HCT116 (cell line): ENCODE data around the gene PHACTR1. TPM values are rescaled to one million over a fixed set of nuclear protein-coding genes. Genes with fewer than 3 reads are reported as not detected.

Experiments
- ATAC-seq: fragments of 200-7000 bp; cut with Tn5 transposase; 2 replicates; pipeline ENCODE4 v1.9.1; 2020; ENCODE audit warnings: mild to moderate bottlenecking, moderate library complexity
- BruUV-seq: library from RNA; stranded (reverse); fragments of 400-500 nt; replicated peaks from 2 replicates; lab custom pipeline; 2021; lab: Mats Ljungman, UMichigan
- CTCF ChIA-PET: fragments of 300-600 bp; sonication (Branson Sonifier 250); formaldehyde crosslinking; loops from one replicate; lab custom pipeline; 2021; ENCODE audit warnings: antibody characterized with exemption; lab: Charles Lee
- POLR2A ChIA-PET: fragments of 300-600, 350-600 bp; sonication (Branson Sonifier 250); formaldehyde crosslinking; loops from one replicate; lab custom pipeline; 2021; ENCODE audit warnings: antibody characterized with exemption; lab: Charles Lee
- RAD21 ChIA-PET, 2 experiments: fragments of 300-600 bp; sonication (Branson Sonifier 250); formaldehyde crosslinking; loops; one replicate each; lab custom pipeline; 2023; ENCODE audit warnings: low total read pairs in 2 of 2; ENCODE audit not compliant: uncharacterized antibody in 2 of 2, unreplicated experiment in 2 of 2, low non-redundant PET in 1 of 2; lab: Charles Lee
- DNase-seq: peaks from one replicate; pipeline ENCODE4 v3.0.0-alpha.2; 2010; ENCODE audit warnings: low read depth, low spot score
- H2AFZ ChIP-seq: fragments of 200-600 bp; shearing (Covaris generic), sonication (generic); 2 replicates; pipeline ENCODE4 v1.6.1; 2017; ENCODE audit warnings: low read depth, mixed run types, mixed read lengths, antibody characterized with exemption, low read length; ENCODE audit not compliant: poor library complexity, severe bottlenecking
- H3K27ac ChIP-seq: 2 replicates; pipeline ENCODE4 v1.5.1; 2012; ENCODE audit warnings: low read depth, low read length
- H3K27me3 ChIP-seq: fragments of 200-600 bp; sonication (generic); 2 replicates; pipeline ENCODE4 v1.6.1; 2016; ENCODE audit warnings: mixed run types, low read length, mixed read lengths; ENCODE audit not compliant: insufficient read depth
- H3K36me3 ChIP-seq, 2 experiments: fragments of 200-500 bp in 1 of 2; fragments of 200-600 bp in 1 of 2; sonication (Bioruptor generic) in 1 of 2; sonication (generic) in 1 of 2; 2 replicates each; pipeline versions ENCODE4 v1.5.1 to v1.6.1; 2014 to 2016; ENCODE audit warnings: low read length in 2 of 2, inconsistent platforms in 1 of 2, mixed read lengths in 1 of 2, mixed run types in 1 of 2; ENCODE audit not compliant: insufficient read depth in 2 of 2, control insufficient read depth in 1 of 2
- H3K4me1 ChIP-seq, 2 experiments: fragments of 200-600 bp in 1 of 2; sonication (generic) in 1 of 2; 2 replicates each; pipeline versions ENCODE4 v1.5.1 to v1.6.1; 2012 to 2017; ENCODE audit warnings: low read length in 2 of 2, inconsistent platforms in 1 of 2, mild to moderate bottlenecking in 1 of 2, mixed read lengths in 1 of 2, mixed run types in 1 of 2, moderate library complexity in 1 of 2; ENCODE audit not compliant: insufficient read depth in 2 of 2, control insufficient read depth in 1 of 2
- H3K4me2 ChIP-seq: fragments of 200-600 bp; sonication (generic); 2 replicates; pipeline ENCODE4 v1.6.1; 2017; ENCODE audit warnings: mixed run types, low read length, mixed read lengths
- H3K4me3 ChIP-seq, 2 experiments: fragments of 200-600 bp in 1 of 2; sonication (generic) in 1 of 2; replicated peaks in 1 of 2; 2 replicates each; pipeline ENCODE4 v1.5.1; 2011 to 2016; ENCODE audit warnings: low read length in 2 of 2, control low read depth in 1 of 2, low read depth in 1 of 2, mild to moderate bottlenecking in 1 of 2, mixed read lengths in 1 of 2, mixed run types in 1 of 2
- H3K79me2 ChIP-seq: fragments of 200-600 bp; sonication (generic); 2 replicates; pipeline ENCODE4 v1.6.1; 2017; ENCODE audit warnings: mild to moderate bottlenecking, mixed run types, low read length, moderate library complexity, mixed read lengths; ENCODE audit not compliant: insufficient read depth
- H3K9ac ChIP-seq: fragments of 200-600 bp; sonication (generic); 2 replicates; pipeline ENCODE4 v1.6.1; 2016; ENCODE audit warnings: low read length, mixed read lengths
- H3K9me2 ChIP-seq: fragments of 200-600 bp; sonication (generic), shearing (Covaris generic); 2 replicates; pipeline ENCODE4 v1.6.1; 2017; ENCODE audit warnings: mixed run types, mild to moderate bottlenecking, moderate library complexity; ENCODE audit not compliant: insufficient read depth
- H3K9me3 ChIP-seq, 2 experiments: fragments of 200-500 bp in 1 of 2; fragments of 200-600 bp in 1 of 2; sonication (Bioruptor generic) in 1 of 2; sonication (generic) in 1 of 2; 2 replicates each; pipeline ENCODE4 v1.6.1; 2014 to 2017; ENCODE audit warnings: low read length in 2 of 2, mixed read lengths in 2 of 2, inconsistent platforms in 1 of 2, low read depth in 1 of 2, mild to moderate bottlenecking in 1 of 2, mixed run types in 1 of 2, moderate library complexity in 1 of 2; ENCODE audit not compliant: control insufficient read depth in 1 of 2, insufficient read depth in 1 of 2
- H4K20me1 ChIP-seq: fragments of 200-600 bp; sonication (generic), shearing (Covaris generic); 2 replicates; pipeline ENCODE4 v1.6.1; 2017; ENCODE audit warnings: mixed run types, mild to moderate bottlenecking, moderate library complexity; ENCODE audit not compliant: insufficient read depth
- EGR1 ChIP-seq: IDR thresholded peaks from 2 replicates; pipeline ENCODE4 v1.6.1; 2012; ENCODE audit warnings: low read depth
- EZH2 ChIP-seq: fragments of 200-600 bp; sonication (generic); IDR thresholded peaks from 2 replicates; pipeline ENCODE4 v1.6.1; 2017; ENCODE audit warnings: antibody characterized with exemption, mixed run types
- EZH2phosphoT487 ChIP-seq: fragments of 200-600 bp; IDR thresholded peaks from 2 replicates; pipeline ENCODE4 v1.6.1; 2018; ENCODE audit warnings: antibody characterized with exemption, borderline replicate concordance
- FOSL1 ChIP-seq: IDR thresholded peaks from 2 replicates; pipeline ENCODE4 v1.6.1; 2012; ENCODE audit warnings: low read depth
- JUND ChIP-seq: IDR thresholded peaks from 2 replicates; pipeline ENCODE4 v1.6.1; 2012
- MAX ChIP-seq: IDR thresholded peaks from 2 replicates; pipeline ENCODE4 v1.6.1; 2012
- POLR2A ChIP-seq: IDR thresholded peaks from 2 replicates; pipeline ENCODE4 v1.7.0; 2011; ENCODE audit warnings: borderline replicate concordance; ENCODE audit not compliant: insufficient read depth, insufficient read length; ENCODE audit errors: extremely low read depth
- POLR2AphosphoS5 ChIP-seq: IDR thresholded peaks from 2 replicates; pipeline ENCODE4 v1.6.1; 2011; ENCODE audit warnings: mild to moderate bottlenecking, low read depth, low read length, moderate library complexity
- SIN3A ChIP-seq: IDR thresholded peaks from 2 replicates; pipeline ENCODE4 v1.6.1; 2012; ENCODE audit warnings: low read depth
- SP1 ChIP-seq: IDR thresholded peaks from 2 replicates; pipeline ENCODE4 v1.6.1; 2012; ENCODE audit warnings: low read depth
- TCF7L2 ChIP-seq: IDR thresholded peaks from 2 replicates; pipeline ENCODE4 v1.7.0; 2011; ENCODE audit warnings: borderline replicate concordance, inconsistent platforms; ENCODE audit not compliant: insufficient read depth, insufficient read length; ENCODE audit errors: extremely low read depth
- YY1 ChIP-seq: IDR thresholded peaks from 2 replicates; pipeline ENCODE4 v1.6.1; 2011; ENCODE audit warnings: low read length, low read depth, moderate library complexity, mild to moderate bottlenecking; ENCODE audit not compliant: insufficient replicate concordance; ENCODE audit errors: extremely low read depth
- ZFX ChIP-seq: fragments of 450-650 bp; IDR thresholded peaks from 2 replicates; pipeline ENCODE4 v1.6.1; 2017
- ZNF274 ChIP-seq: fragments of 200-500 bp; sonication (Bioruptor generic); IDR thresholded peaks from 2 replicates; pipeline ENCODE4 v1.6.1; 2014; ENCODE audit warnings: mild to moderate bottlenecking, low read depth, low read length, inconsistent platforms
- intact Hi-C: fragments of 100-400 bp; cut with micrococcal nuclease; formaldehyde crosslinking; loops from 2 replicates; pipeline ENCODE4 v1.10.0; 2022
- total RNA-seq: library from RNA; stranded (reverse); gene quantifications from one replicate; pipeline ENCODE4 v1.2.1, GENCODE V29; 2021; ENCODE audit not compliant: unreplicated experiment
- TF ChIP-seq, protein P1 (sequence below), 3 experiments: fragments of 200-600 bp in 1 of 3; sonication (generic) in 1 of 3; IDR thresholded peaks in 2 of 3; conservative IDR thresholded peaks in 1 of 3; 2 replicates each; pipeline ENCODE4 v1.5.1; 2012 to 2017; ENCODE audit warnings: low read depth in 2 of 3, low read length in 2 of 3, antibody characterized with exemption in 1 of 3, borderline replicate concordance in 1 of 3, control low read depth in 1 of 3, mild to moderate bottlenecking in 1 of 3, mixed read lengths in 1 of 3, mixed run types in 1 of 3, moderate library complexity in 1 of 3; ENCODE audit not compliant: insufficient read depth in 1 of 3
- TF ChIP-seq, protein P2 (sequence below): IDR thresholded peaks from 2 replicates; pipeline ENCODE4 v1.6.1; 2012

The PHACTR1 gene
- total RNA-seq, 1 experiment from 2014 or later: 0.17 TPM

GRCh38 chr6:12886961-12887775, 170.6 kb downstream of the PHACTR1 start:
- peaks cover 13% of the 10 kb centered on the region; the same call in 1 of the 2 replicates for H3K27me3 ChIP-seq
- no peaks in the 10 kb centered on the region for H3K4me1 ChIP-seq
- ATAC-seq: no peak
- ChIA-PET CTCF (no interaction called here), RAD21 (no interaction called here), POLR2A (no interaction called here)
- H3K4me2 ChIP-seq: no peak overlapping the region
- BruUV-seq: no TSS peak
- H4K20me1 ChIP-seq: no peaks in the 10 kb centered on the region
- no peaks in the 10 kb centered on the region; a peak in 1 of 4 replicates for H3K9me3 ChIP-seq
- intact Hi-C loops: no loop called here
- H3K36me3 ChIP-seq: no peaks in the 10 kb centered on the region
- no peaks in the 10 kb centered on the region for H3K9me2 ChIP-seq
- no peak overlapping the region for H3K4me3 ChIP-seq
- DNase-seq: no peak
- no peaks in the 10 kb centered on the region for H3K79me2 ChIP-seq
- no peak overlapping the region for H3K9ac ChIP-seq
- no peak overlapping the region for H3K27ac ChIP-seq
- H2AFZ ChIP-seq: no peak overlapping the region
- TF ChIP-seq POLR2AphosphoS5: no peak
- no peak for TF ChIP-seq ZNF274
- TF ChIP-seq, protein P1, sequence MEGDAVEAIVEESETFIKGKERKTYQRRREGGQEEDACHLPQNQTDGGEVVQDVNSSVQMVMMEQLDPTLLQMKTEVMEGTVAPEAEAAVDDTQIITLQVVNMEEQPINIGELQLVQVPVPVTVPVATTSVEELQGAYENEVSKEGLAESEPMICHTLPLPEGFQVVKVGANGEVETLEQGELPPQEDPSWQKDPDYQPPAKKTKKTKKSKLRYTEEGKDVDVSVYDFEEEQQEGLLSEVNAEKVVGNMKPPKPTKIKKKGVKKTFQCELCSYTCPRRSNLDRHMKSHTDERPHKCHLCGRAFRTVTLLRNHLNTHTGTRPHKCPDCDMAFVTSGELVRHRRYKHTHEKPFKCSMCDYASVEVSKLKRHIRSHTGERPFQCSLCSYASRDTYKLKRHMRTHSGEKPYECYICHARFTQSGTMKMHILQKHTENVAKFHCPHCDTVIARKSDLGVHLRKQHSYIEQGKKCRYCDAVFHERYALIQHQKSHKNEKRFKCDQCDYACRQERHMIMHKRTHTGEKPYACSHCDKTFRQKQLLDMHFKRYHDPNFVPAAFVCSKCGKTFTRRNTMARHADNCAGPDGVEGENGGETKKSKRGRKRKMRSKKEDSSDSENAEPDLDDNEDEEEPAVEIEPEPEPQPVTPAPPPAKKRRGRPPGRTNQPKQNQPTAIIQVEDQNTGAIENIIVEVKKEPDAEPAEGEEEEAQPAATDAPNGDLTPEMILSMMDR (IDR thresholded peaks at IDR 0.05 in 2 of 3, conservative IDR thresholded peaks at IDR 0.05 in 1 of 3; ENCODE audit: borderline replicate concordance in 1 of 3, insufficient read depth in 1 of 3, low read depth in 2 of 3, low read length in 2 of 3): no peak
- TF ChIP-seq MAX: no peak
- no peak for TF ChIP-seq YY1
- TF ChIP-seq, protein P2, sequence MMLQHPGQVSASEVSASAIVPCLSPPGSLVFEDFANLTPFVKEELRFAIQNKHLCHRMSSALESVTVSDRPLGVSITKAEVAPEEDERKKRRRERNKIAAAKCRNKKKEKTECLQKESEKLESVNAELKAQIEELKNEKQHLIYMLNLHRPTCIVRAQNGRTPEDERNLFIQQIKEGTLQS: no peak
- TF ChIP-seq ZFX: no peak
- no peak for TF ChIP-seq EGR1
- TF ChIP-seq EZH2phosphoT487: no peak
- TF ChIP-seq FOSL1: no peak
- TF ChIP-seq JUND: no peak
- TF ChIP-seq SIN3A: no peak
- no peak for TF ChIP-seq POLR2A
- no peak for TF ChIP-seq TCF7L2
- TF ChIP-seq EZH2: no peak
- no peak for TF ChIP-seq SP1
